Activated CD4-positive, alpha-beta T cell treated with anti-CD3 and anti-CD28 coated beads, Interleukin-2, Interleukin-4, amounts not matched to agents 100 ng/mL and 50 ng/mL, durations not matched to agents 16 hours and 8 hours (primary cell): ENCODE results near the gene SLC27A4.

Source experiments
- DNase-seq: peaks from one replicate; pipeline ENCODE4 v3.0.0-alpha.2; 2020; ENCODE audit warnings: low spot score

SLC27A4 gene

GRCh38 chr9:128391956-128392301 lies 51.6 kb downstream of the SLC27A4 start:
- no peak for DNase-seq

GRCh38 chr9:128392302-128393144 lies 52.2 kb downstream of the SLC27A4 start:
- DNase-seq = no peak

GRCh38 chr9:128393145-128393775 lies 52.9 kb downstream of the SLC27A4 start:
- no peak for DNase-seq

- no peak for DNase-seq
These were observed 53.6 kb downstream of the SLC27A4 start for GRCh38 chr9:128393970-128394369.

GRCh38 chr9:128394379-128395168 lies 54.2 kb downstream of the SLC27A4 start:
- DNase-seq = no peak

- DNase-seq = no peak
These were observed 56.8 kb downstream of the SLC27A4 start for GRCh38 chr9:128396970-128397613.

- DNase-seq = no peak
These were observed 57.5 kb downstream of the SLC27A4 start for GRCh38 chr9:128397831-128398230.

- DNase-seq = no peak
These were observed 59.5 kb downstream of the SLC27A4 start for GRCh38 chr9:128399861-128400260.

GRCh38 chr9:128404560-128404959 lies 64.2 kb downstream of the SLC27A4 start:
- no peak for DNase-seq

- DNase-seq = no peak
These were observed 64.9 kb downstream of the SLC27A4 start for GRCh38 chr9:128405077-128405779.

- no peak for DNase-seq
These were observed 65.4 kb downstream of the SLC27A4 start for GRCh38 chr9:128405780-128406171.

- no peak for DNase-seq
These were observed 66.6 kb downstream of the SLC27A4 start for GRCh38 chr9:128406848-128407391.

GRCh38 chr9:128408963-128409431 lies 68.7 kb downstream of the SLC27A4 start:
- no peak for DNase-seq

- no peak for DNase-seq
These were observed 69.1 kb downstream of the SLC27A4 start for GRCh38 chr9:128409450-128409849.

GRCh38 chr9:128409978-128410377 lies 69.7 kb downstream of the SLC27A4 start:
- no peak for DNase-seq
